ENCODE data around the gene C16orf74.

C16orf74 gene

DNA sequence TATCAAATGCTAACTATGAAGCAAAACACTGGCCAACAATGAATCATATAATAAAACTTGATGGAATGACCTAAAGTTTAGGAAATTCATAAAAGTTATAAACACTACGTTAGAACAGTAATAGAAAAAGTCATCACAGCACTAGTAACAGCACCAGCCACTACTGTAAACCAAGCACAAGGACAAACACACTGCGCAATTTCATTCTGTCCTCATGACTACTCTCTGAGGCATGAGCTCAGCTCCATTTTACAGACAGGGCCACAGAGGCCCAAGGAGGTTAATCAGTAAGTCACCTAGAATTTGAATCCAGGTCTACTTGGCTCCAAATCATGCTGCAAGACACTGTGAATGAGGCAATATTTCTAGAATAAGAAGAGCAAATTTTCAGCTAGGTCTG lies 35.0 kb upstream of the C16orf74 start:
- no peak overlapping the region for H3K9ac ChIP-seq (ENCODE audit: low read length)
- H3K27me3 ChIP-seq (ENCODE audit: control insufficient read depth, insufficient read depth, low read length), result no peaks in the 10 kb centered on the region
- no peaks in the 10 kb centered on the region for H3K9me3 ChIP-seq (ENCODE audit: control insufficient read depth, low read depth, low read length)
- no peak overlapping the region for H3K27ac ChIP-seq (ENCODE audit: low read length)
- H3K4me1 ChIP-seq (ENCODE audit: control insufficient read depth, low read depth, low read length), result no peaks in the 10 kb centered on the region
- peaks cover 47% of the 10 kb centered on the region for H3K36me3 ChIP-seq (ENCODE audit: control insufficient read depth, low read depth, low read length)
- H3K4me3 ChIP-seq (ENCODE audit: low read length), result no peak overlapping the region

GRCh38 chr16:85784813-85785212 lies 33.9 kb upstream of the C16orf74 start:
- Histone ChIP-seq H3K27ac (ENCODE audit: low read length) (no peak overlapping the region), H3K36me3 (ENCODE audit: control insufficient read depth, low read depth, low read length) (peaks cover 58% of the 10 kb centered on the region), H3K4me3 (ENCODE audit: low read length) (no peak overlapping the region), H3K27me3 (ENCODE audit: control insufficient read depth, insufficient read depth, low read length) (no peaks in the 10 kb centered on the region), H3K9ac (ENCODE audit: low read length) (no peak overlapping the region), H3K4me1 (ENCODE audit: control insufficient read depth, low read depth, low read length) (no peaks in the 10 kb centered on the region), H3K9me3 (ENCODE audit: control insufficient read depth, low read depth, low read length) (no peaks in the 10 kb centered on the region)

- peaks cover 65% of the 10 kb centered on the region for H3K36me3 ChIP-seq (ENCODE audit: control insufficient read depth, low read depth, low read length)
- H3K4me1 ChIP-seq (ENCODE audit: control insufficient read depth, low read depth, low read length), result no peaks in the 10 kb centered on the region
- H3K27me3 ChIP-seq (ENCODE audit: control insufficient read depth, insufficient read depth, low read length), result no peaks in the 10 kb centered on the region
- H3K9me3 ChIP-seq (ENCODE audit: control insufficient read depth, low read depth, low read length), result no peaks in the 10 kb centered on the region
- no peak overlapping the region for H3K9ac ChIP-seq (ENCODE audit: low read length)
- H3K27ac ChIP-seq (ENCODE audit: low read length), result no peak overlapping the region
- no peak overlapping the region for H3K4me3 ChIP-seq (ENCODE audit: low read length)
Observed at GRCh38 chr16:85783441-85783840, 32.5 kb upstream of the C16orf74 start.

DNA sequence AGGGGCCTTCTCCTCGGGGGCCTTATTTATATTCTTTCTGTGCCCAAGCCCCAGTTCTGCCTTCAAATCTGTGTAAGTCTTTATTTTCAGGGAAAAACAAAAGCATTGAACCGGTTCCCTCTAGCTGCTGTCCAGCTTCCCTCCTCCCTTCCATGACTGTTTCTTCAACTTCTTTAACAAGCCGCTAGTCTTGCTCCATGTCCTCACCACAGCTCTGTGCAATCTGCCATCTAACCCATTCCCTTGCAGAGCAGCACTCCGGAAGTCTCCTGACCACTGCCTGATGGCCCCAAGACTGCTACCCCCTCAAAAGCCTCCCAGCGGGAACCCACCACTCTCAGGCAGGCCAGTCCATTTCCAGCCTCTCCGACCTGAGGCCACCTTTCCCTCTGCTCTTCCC lies 31.6 kb upstream of the C16orf74 start:
- no peaks in the 10 kb centered on the region for H3K9me3 ChIP-seq (ENCODE audit: control insufficient read depth, low read depth, low read length)
- H3K27me3 ChIP-seq (ENCODE audit: control insufficient read depth, insufficient read depth, low read length), result no peaks in the 10 kb centered on the region
- H3K27ac ChIP-seq (ENCODE audit: low read length), result no peak overlapping the region
- no peak overlapping the region for H3K4me3 ChIP-seq (ENCODE audit: low read length)
- H3K9ac ChIP-seq (ENCODE audit: low read length), result no peak overlapping the region
- H3K4me1 ChIP-seq (ENCODE audit: control insufficient read depth, low read depth, low read length), result no peaks in the 10 kb centered on the region
- peaks cover 64% of the 10 kb centered on the region for H3K36me3 ChIP-seq (ENCODE audit: control insufficient read depth, low read depth, low read length)

GRCh38 chr16:85781695-85782370 lies 30.9 kb upstream of the C16orf74 start:
- Histone ChIP-seq H3K27me3 (ENCODE audit: control insufficient read depth, insufficient read depth, low read length) (no peaks in the 10 kb centered on the region), H3K9me3 (ENCODE audit: control insufficient read depth, low read depth, low read length) (no peaks in the 10 kb centered on the region), H3K36me3 (ENCODE audit: control insufficient read depth, low read depth, low read length) (peaks cover 59% of the 10 kb centered on the region), H3K9ac (ENCODE audit: low read length) (no peak overlapping the region), H3K4me3 (ENCODE audit: low read length) (no peak overlapping the region), H3K4me1 (ENCODE audit: control insufficient read depth, low read depth, low read length) (no peaks in the 10 kb centered on the region), H3K27ac (ENCODE audit: low read length) (no peak overlapping the region)

DNA sequence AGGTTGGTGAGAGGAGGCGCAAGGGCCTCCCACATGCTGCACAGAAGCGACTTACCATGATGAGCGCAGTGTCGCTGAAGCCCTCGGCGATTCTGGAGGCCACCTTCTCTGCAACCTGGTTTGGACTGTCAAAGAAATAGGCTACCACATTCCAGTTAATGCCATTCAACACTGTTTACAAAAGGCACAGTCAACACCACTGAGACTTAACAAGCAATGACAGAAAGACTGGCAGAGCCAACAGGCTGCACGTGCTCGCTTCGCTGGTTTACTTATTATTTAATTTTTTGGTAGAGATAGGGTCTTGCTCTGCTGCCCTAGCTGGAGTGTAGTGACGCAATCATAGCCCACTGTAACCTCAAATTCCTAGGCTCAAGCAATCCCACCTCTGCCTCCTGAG lies 30.3 kb upstream of the C16orf74 start:
- Histone ChIP-seq H3K9me3 (ENCODE audit: control insufficient read depth, low read depth, low read length) (no peaks in the 10 kb centered on the region), H3K36me3 (ENCODE audit: control insufficient read depth, low read depth, low read length) (peaks cover 57% of the 10 kb centered on the region), H3K27me3 (ENCODE audit: control insufficient read depth, insufficient read depth, low read length) (no peaks in the 10 kb centered on the region), H3K27ac (ENCODE audit: low read length) (no peak overlapping the region), H3K4me3 (ENCODE audit: low read length) (no peak overlapping the region), H3K9ac (ENCODE audit: low read length) (no peak overlapping the region), H3K4me1 (ENCODE audit: control insufficient read depth, low read depth, low read length) (no peaks in the 10 kb centered on the region)

- no peaks in the 10 kb centered on the region for H3K27me3 ChIP-seq (ENCODE audit: control insufficient read depth, insufficient read depth, low read length)
- H3K27ac ChIP-seq (ENCODE audit: low read length), result no peak overlapping the region
- no peak overlapping the region for H3K9ac ChIP-seq (ENCODE audit: low read length)
- H3K4me1 ChIP-seq (ENCODE audit: control insufficient read depth, low read depth, low read length), result no peaks in the 10 kb centered on the region
- H3K36me3 ChIP-seq (ENCODE audit: control insufficient read depth, low read depth, low read length), result peaks cover 48% of the 10 kb centered on the region
- H3K4me3 ChIP-seq (ENCODE audit: low read length), result no peak overlapping the region
- H3K9me3 ChIP-seq (ENCODE audit: control insufficient read depth, low read depth, low read length), result no peaks in the 10 kb centered on the region
Observed at GRCh38 chr16:85780281-85780680, 29.4 kb upstream of the C16orf74 start.

- Histone ChIP-seq H3K27me3 (ENCODE audit: control insufficient read depth, insufficient read depth, low read length) (no peaks in the 10 kb centered on the region), H3K36me3 (ENCODE audit: control insufficient read depth, low read depth, low read length) (peaks cover 48% of the 10 kb centered on the region), H3K9ac (ENCODE audit: low read length) (no peak overlapping the region), H3K4me3 (ENCODE audit: low read length) (no peak overlapping the region), H3K27ac (ENCODE audit: low read length) (no peak overlapping the region), H3K4me1 (ENCODE audit: control insufficient read depth, low read depth, low read length) (no peaks in the 10 kb centered on the region), H3K9me3 (ENCODE audit: control insufficient read depth, low read depth, low read length) (no peaks in the 10 kb centered on the region)
Observed at GRCh38 chr16:85778873-85779272, 28.0 kb upstream of the C16orf74 start.

DNA sequence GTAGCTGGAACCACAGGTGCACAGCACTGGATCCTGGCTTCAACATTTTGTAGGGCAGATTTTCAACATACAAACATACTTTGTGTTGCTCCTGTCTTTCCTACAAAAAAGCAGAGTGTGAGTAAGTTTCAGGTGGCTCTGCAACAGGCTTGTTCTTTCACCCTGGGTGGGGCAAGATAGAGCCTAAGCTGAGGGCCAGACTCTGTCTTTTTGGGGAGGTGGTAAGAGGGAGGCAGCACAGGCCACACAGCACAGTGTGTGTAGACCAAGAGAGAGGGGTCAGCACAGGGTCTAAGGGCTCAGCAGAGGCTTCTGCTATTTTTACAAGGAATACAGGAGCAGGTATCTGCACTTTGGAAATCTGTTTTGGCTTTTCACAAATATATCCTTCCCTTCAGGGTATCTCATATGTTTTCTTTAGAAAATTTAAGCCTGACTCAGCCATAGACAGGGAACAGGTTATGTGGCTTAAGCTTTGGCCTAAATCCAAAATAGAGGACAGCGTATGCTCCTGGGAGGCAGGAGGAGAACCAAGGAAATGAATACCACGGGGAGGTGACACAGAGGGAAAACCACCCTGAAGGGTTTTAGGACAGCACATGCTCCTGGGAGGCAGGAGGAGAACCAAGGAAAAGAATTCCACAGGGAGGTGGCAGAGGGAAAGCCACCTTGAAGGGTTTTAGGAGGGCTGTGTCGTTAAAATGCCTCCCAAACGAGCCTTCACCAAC lies 26.9 kb upstream of the C16orf74 start:
- Histone ChIP-seq H3K4me3 (ENCODE audit: low read length) (no peak overlapping the region), H3K27me3 (ENCODE audit: control insufficient read depth, insufficient read depth, low read length) (no peaks in the 10 kb centered on the region), H3K4me1 (ENCODE audit: control insufficient read depth, low read depth, low read length) (no peaks in the 10 kb centered on the region), H3K27ac (ENCODE audit: low read length) (no peak overlapping the region), H3K9ac (ENCODE audit: low read length) (no peak overlapping the region), H3K36me3 (ENCODE audit: control insufficient read depth, low read depth, low read length) (peaks cover 45% of the 10 kb centered on the region), H3K9me3 (ENCODE audit: control insufficient read depth, low read depth, low read length) (no peaks in the 10 kb centered on the region)

DNA sequence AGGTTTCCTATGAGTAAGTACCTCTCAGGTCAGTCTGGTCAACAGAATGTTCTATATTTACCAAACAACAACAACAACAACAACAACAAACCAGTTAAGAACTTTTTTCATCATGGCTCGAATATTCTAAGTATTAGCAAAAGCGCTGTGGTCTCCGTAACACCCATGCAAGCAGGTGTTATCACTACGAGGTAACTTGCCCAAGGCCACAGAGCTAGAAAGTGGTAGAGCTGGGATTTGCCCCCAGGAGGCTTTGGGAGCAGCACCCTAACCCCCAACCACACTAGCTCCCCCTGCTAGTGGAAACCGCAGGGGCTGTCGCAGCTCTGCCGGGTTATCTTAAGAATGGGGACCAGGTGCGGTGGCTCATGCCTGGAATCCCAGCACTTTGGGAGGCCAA lies 23.9 kb upstream of the C16orf74 start:
- no peak overlapping the region for H3K27ac ChIP-seq (ENCODE audit: low read length)
- no peaks in the 10 kb centered on the region for H3K4me1 ChIP-seq (ENCODE audit: control insufficient read depth, low read depth, low read length)
- H3K27me3 ChIP-seq (ENCODE audit: control insufficient read depth, insufficient read depth, low read length), result no peaks in the 10 kb centered on the region
- no peak overlapping the region for H3K4me3 ChIP-seq (ENCODE audit: low read length)
- no peak overlapping the region for H3K9ac ChIP-seq (ENCODE audit: low read length)
- H3K9me3 ChIP-seq (ENCODE audit: control insufficient read depth, low read depth, low read length), result no peaks in the 10 kb centered on the region
- peaks cover 28% of the 10 kb centered on the region for H3K36me3 ChIP-seq (ENCODE audit: control insufficient read depth, low read depth, low read length)

DNA sequence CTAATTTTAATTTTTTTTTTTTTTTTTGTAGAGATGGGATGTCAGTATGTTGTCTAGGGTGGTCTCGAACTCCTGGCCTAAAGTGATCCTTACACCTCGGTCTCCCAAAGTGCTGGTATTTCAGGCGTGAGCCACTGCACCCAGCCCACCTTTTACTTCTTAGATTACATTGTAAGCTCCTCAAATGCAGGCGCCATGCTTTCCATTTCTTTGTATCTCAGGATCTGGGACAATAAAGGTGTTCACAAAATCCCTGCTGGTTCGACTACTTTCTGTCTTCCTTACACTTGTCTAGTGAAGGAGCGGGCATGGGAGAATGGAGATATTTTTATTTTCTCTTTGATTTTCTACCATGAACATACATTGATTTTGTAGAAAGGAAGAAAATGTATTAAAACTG lies 23.2 kb upstream of the C16orf74 start:
- Histone ChIP-seq H3K9ac (ENCODE audit: low read length) (no peak overlapping the region), H3K4me1 (ENCODE audit: control insufficient read depth, low read depth, low read length) (no peaks in the 10 kb centered on the region), H3K36me3 (ENCODE audit: control insufficient read depth, low read depth, low read length) (peaks cover 21% of the 10 kb centered on the region), H3K9me3 (ENCODE audit: control insufficient read depth, low read depth, low read length) (no peaks in the 10 kb centered on the region), H3K4me3 (ENCODE audit: low read length) (no peak overlapping the region), H3K27me3 (ENCODE audit: control insufficient read depth, insufficient read depth, low read length) (no peaks in the 10 kb centered on the region), H3K27ac (ENCODE audit: low read length) (no peak overlapping the region)

DNA sequence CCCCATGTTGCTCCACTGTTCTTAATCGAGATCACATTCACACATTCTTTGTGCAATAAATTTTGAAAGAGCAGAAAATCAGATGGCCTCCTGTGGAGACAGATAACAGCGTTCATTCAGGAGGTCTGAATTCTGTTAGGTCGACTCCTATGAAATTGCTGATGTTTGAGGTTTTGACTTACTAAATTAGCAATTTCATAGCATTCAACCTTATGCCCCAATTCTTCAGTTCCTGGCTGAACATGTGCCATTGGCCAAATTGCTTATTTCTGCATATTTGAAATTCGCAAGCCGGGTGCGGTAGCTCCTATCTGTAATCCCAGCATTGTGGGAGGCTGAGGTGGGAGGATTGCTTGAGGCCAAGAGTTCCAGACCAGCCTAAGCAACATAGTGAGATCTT lies 22.1 kb upstream of the C16orf74 start:
- Histone ChIP-seq H3K4me3 (ENCODE audit: low read length) (no peak overlapping the region), H3K4me1 (ENCODE audit: control insufficient read depth, low read depth, low read length) (peaks cover 5% of the 10 kb centered on the region), H3K27me3 (ENCODE audit: control insufficient read depth, insufficient read depth, low read length) (no peaks in the 10 kb centered on the region), H3K36me3 (ENCODE audit: control insufficient read depth, low read depth, low read length) (peaks cover 10% of the 10 kb centered on the region), H3K27ac (ENCODE audit: low read length) (no peak overlapping the region), H3K9me3 (ENCODE audit: control insufficient read depth, low read depth, low read length) (no peaks in the 10 kb centered on the region), H3K9ac (ENCODE audit: low read length) (no peak overlapping the region)
